Endometrial microvascular endothelial cells (primary cell): ENCODE measurements around the gene MGAT4A. TPM values are rescaled to one million over a fixed set of nuclear protein-coding genes. Genes with fewer than 3 reads are reported as not detected.
"Not testable (repeated sequence)": the region's sequence is repeated elsewhere in the genome, so short reads cannot be mapped to it uniquely, and the experiment has no call there.

Source experiments
- in situ Hi-C: cut with HindIII; loops from 2 replicates; pipeline ENCODE4 v1.10.0; 2017; ENCODE audit warnings: low sequenced_read_pairs, low pct_unique_long_range_greater_than_20kb; ENCODE audit errors: inconsistent ontology term
- total RNA-seq: library from RNA; depleted of rRNA; stranded (reverse); fragments of >200 nt; gene quantifications from one replicate; pipeline ENCODE4 v1.2.3, GENCODE V29; 2015; ENCODE audit errors: inconsistent ontology term

MGAT4A gene
- total RNA-seq, 1 donor from 2014 or later = 124 TPM

- in situ Hi-C loops = no loop called here
Measured at GRCh38 chr2:98692090-98693054, 38.6 kb downstream of the MGAT4A start.

- in situ Hi-C loops = no loop called here
Measured at GRCh38 chr2:98691303-98691702, 39.6 kb downstream of the MGAT4A start.

- in situ Hi-C loops = no loop called here
Measured at GRCh38 chr2:98685930-98686887, 44.7 kb downstream of the MGAT4A start.

- in situ Hi-C loops = no loop called here
Measured at GRCh38 chr2:98683728-98684127, 47.2 kb downstream of the MGAT4A start.

GRCh38 chr2:98676742-98677141, 54.2 kb downstream of the MGAT4A start:
- in situ Hi-C loops = no loop called here

- in situ Hi-C loops = no loop called here
Measured at GRCh38 chr2:98674233-98674964, 56.5 kb downstream of the MGAT4A start.

- in situ Hi-C loops = no loop called here
Measured at GRCh38 chr2:98669675-98670074, 61.3 kb downstream of the MGAT4A start.

- in situ Hi-C loops = no loop called here
Measured at GRCh38 chr2:98665677-98666076, 65.3 kb downstream of the MGAT4A start.

- in situ Hi-C loops = no loop called here
Measured at GRCh38 chr2:98664323-98664722, 66.6 kb downstream of the MGAT4A start.

- in situ Hi-C loops = no loop called here
Measured at GRCh38 chr2:98663511-98664090, 67.3 kb downstream of the MGAT4A start.

GRCh38 chr2:98659491-98659840, 71.5 kb downstream of the MGAT4A start:
- in situ Hi-C loops = not testable (repeated sequence)

GRCh38 chr2:98658816-98659490, 72.0 kb downstream of the MGAT4A start:
- in situ Hi-C loops = no loop called here

- in situ Hi-C loops = no loop called here
Measured at GRCh38 chr2:98656800-98657199, 74.1 kb downstream of the MGAT4A start.

- in situ Hi-C loops = no loop called here
Measured at GRCh38 chr2:98654699-98655495, 76.0 kb downstream of the MGAT4A start.

- in situ Hi-C loops = no loop called here
Measured at GRCh38 chr2:98650998-98651397, 79.9 kb downstream of the MGAT4A start.

GRCh38 chr2:98649992-98650375, 80.9 kb downstream of the MGAT4A start:
- in situ Hi-C loops = no loop called here
